ENCODE measurements around the gene IGF2BP3.
A peak's percentile ranks its signal among the peaks of the same experiment; 100 is the strongest.

IGF2BP3 gene

DNA sequence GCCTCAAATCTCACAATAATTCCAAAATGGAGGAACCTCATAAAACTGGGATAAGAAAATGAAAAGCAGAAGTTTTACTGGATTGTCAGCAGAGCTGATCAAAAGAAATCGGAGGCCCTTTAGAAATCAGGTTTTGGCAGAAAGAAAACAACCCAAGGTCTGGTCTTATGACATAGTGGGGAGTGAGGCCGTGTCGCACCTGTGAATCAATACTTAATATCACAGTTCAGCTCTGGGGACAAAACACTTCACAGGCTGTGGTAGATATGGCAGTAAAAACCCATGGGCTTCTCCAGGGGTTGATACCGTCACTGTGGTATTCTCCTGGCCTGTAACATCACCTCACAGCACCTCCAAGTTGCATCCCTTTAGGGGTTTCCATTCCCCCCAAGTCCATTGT, 177.7 kb downstream of the IGF2BP3 start:
- DNase-seq: no peak

DNA sequence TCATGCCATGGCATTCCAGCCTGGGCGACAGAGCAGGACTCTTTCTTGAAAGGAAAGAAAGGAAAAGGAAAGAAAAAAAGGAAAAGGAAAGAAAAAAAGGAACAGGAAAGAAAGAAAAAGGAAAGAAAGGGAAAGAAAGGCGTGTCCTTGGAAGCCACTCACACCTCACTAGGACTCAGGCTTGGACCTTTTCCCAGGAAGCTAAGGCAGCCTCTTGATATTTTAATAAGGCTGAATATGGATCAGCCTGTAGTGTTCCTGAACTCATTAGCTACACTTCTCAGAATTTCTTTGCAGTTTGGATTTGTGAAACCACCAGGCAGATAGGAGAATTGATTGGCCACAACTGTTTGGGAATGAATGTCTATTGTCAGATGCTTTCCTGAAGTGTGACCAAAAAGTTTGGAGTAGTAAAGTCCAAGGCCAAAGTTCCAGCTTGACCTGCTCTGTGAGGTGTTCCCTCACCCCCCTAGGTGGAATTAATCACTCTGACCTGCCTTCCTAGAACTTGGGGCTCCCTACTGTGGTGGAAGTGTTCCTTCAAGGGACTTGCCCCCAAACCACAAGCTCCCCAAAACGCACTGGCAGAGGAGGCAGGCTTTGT, 178.2 kb downstream of the IGF2BP3 start:
- no peak for DNase-seq

GRCh38 chr7:23290993-23291392, 179.3 kb downstream of the IGF2BP3 start:
- no peak for DNase-seq

- DNase-seq: no peak
These were observed 182.7 kb downstream of the IGF2BP3 start for GRCh38 chr7:23287612-23288011.

DNA sequence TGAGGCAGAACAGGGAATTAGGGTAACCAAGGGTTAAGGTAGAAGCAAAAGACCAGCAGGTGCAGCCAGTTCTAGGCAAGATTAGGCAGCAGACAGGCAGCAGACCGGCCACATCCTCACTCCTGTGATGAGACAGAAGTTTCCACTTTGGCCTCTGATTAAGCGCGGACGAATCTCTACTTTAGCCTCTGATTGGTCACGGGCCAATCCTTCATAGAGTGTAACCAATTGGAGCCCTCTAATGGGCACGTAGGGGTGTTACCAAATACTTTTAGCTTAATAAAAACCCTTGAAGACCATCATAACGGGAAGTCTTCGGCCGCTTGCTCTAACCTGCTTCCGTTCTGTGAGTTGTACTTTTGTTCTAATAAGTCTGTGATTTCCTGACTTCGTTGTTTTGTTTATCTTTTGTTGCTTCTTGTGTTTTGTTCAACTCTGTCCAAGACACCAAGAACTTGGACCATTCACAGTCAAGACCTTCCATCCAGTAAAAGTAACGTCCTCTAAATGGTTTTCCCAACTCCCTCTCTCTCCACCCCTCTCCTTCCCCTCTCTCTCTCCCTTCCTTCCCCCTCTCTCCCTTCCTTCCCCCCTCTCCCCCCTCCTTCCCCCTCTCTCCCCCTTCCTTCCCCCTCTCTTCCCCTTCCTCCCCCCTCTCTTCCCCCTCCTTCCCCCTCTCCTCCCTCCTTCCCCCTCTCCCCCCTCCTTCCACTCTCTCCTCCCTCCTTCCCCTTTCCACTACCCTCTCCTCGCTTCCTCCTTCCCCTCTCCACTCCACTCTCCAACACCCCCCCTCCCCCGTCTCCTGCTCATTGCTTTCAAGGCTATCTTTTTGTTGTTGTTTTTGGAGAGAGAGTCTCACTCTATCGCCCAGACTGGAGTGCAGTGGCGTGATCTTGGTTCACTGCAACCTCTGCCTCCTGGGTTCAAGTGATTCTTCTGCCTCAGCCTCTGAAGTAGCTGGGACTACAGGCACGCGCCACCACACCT, 184.3 kb downstream of the IGF2BP3 start:
- DNase-seq: no peak

DNA sequence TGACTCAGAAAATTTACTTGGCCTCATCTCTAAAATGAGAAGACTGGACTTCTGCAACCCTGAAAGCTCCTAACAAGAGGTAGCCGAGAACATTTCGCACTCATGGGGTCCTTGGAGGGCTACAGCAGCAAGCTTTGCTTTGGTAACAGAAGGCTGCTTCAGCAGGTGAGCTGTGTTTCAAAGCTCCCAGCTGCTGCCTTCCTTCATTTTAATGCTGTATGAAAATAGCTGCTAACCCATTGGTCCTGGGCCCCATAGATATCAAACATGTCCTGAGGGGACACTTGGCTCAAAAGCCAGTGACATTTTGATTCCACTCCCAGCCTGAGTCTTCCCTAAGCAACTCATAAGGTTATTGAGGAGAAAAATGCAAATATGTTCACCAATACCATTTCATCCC, 185.4 kb downstream of the IGF2BP3 start:
- no peak for DNase-seq

GRCh38 chr7:23283086-23283485, 187.2 kb downstream of the IGF2BP3 start:
- no peak for DNase-seq

DNA sequence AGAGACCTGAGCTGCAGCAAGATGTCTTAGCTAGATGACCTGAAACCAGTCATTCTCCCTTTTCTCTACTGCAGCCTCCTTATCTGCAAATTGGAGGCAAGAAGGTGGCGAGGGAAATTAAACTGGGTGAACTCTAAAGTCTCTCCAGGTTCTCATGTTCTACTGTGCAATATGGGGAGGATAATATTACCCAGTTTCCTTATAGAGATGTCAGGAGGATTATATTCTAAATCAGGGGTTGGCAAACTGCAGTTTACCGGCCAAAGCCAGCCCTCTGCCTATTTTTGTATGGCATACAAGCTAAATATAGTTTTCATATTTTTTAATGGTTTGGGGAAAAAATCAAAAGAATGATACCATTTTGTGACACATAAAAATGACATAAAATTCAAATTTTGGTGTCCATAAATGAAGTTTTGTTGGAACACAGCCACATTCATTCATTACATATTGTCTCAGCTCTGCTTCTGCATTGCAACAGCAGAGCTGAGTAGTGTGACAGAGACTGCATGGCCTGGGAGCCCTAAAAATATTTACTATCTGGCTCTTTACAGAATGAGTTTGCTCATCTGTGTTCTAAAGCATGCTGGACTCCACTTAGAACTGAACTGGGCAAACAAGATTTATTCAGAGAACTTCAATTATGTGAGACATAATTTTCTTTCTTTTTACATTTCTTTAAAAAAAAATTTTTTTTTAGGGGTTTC, 190.3 kb downstream of the IGF2BP3 start:
- DNase-seq: no peak

GRCh38 chr7:23277359-23277989, 192.8 kb downstream of the IGF2BP3 start:
- peak; percentile 77 to 85 for DNase-seq

GRCh38 chr7:23276947-23277346, 193.3 kb downstream of the IGF2BP3 start:
- DNase-seq: no peak

- no peak for DNase-seq
These were observed 193.9 kb downstream of the IGF2BP3 start for GRCh38 chr7:23276376-23276775.

DNA sequence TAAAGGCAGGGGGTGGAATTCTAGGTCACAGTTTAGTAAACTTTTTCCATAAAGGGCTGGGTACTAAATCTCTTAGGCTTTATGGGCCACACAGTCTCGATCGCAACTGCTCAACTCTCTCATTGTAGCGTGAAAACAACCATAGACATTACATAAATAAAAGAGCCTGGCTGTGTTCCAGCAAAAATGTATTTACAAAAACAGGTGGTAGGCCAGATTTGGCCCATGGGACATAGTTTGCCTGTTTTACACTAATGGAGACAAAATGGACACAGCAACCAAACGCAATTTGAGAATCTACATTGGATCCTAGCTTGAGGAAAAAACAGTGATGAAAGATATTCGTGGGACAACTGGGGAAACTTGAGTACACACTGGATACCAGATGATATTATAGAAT, 194.4 kb downstream of the IGF2BP3 start:
- no peak for DNase-seq

DNA sequence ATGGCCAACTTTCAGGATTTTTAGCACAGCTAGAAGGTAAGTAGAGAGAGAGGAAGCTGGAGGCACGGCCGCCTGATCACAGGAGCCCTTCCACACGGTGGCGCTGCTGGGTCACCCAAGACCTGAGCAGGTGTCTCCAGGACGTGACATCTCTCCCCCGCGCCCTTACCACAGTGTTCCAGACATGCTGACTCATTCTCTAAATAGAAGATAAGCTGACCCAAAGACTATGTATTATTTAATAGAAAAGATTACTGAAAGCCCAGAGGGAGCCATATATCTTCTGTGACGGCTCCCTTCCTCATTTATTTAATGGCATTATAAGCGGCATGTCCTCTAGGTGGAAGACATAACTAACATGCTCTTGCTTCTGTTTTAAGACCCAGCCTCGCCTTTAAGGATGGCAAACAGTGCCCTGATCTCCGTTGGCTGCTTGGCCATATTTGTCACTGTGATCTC, 197.1 kb downstream of the IGF2BP3 start:
- peak; percentile 76 to 88 for DNase-seq

- DNase-seq: no peak
These were observed 198.0 kb downstream of the IGF2BP3 start for GRCh38 chr7:23272275-23272674.

DNA sequence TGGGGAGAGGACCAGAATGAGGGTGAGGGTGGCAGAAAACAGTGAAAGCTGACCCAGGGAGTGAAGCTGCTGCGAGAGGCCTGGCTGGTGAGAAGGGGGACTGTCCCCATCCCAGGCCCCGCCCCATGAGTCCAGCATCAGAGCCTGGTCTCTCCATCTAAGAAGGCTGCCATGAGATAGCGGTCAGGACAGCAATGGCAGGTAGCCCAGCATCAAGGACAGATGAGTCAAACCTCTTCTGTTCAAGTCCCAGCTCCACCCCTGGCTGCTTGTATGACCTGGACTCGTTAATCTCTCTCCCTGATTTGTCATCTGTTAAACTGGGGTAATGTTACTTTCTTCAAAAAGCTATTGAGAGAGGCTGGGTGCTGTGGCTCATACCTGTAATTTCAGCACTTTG, 201.5 kb downstream of the IGF2BP3 start:
- DNase-seq: no peak

DNA sequence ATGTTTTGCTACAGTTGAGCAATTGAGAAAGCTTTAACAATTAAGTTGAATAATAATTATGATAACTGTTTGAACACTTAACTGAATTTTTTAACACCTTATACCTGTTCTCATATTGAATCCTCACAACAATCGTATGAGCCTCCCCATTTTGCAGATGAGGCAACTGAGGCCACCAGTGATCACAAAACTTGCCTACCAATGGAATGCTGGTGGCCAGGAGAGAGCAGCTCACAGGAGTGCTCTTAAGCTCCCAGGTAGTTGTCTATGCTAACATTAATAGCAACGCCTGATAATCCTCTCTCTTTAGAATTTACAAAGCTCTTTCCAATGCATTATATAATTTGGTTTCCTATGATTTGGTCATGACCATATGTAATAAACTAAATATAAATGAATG, 202.1 kb downstream of the IGF2BP3 start:
- no peak for DNase-seq

- no peak for DNase-seq
These were observed 202.9 kb downstream of the IGF2BP3 start for GRCh38 chr7:23267357-23267756.

- no peak for DNase-seq
These were observed 203.4 kb downstream of the IGF2BP3 start for GRCh38 chr7:23266918-23267317.

DNA sequence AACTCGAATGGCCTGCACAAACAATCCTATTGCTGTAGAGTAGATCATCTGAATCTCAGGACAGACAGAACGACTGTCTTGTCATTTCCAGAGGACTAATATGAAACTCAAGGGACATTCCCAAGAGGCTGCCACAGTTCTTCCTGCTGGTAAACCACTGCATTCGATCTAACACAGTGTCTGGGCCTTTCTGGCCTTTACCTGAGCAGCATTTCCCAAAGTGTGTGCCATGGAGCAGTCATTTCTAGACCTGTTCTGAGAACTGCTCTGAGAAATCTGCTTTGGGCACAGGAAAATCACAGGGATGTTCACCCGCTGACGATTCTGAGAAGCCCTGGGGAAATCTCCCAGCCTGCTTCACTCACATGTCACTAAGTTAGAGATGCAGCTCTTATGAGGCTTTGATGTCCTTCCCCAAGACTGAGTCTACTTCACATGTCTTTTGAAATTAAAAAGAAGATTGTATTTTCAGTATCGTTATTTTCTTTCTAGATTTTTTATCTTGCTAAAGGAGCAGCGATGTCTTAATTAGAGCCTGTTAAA, 205.3 kb downstream of the IGF2BP3 start:
- no peak for DNase-seq

DNA sequence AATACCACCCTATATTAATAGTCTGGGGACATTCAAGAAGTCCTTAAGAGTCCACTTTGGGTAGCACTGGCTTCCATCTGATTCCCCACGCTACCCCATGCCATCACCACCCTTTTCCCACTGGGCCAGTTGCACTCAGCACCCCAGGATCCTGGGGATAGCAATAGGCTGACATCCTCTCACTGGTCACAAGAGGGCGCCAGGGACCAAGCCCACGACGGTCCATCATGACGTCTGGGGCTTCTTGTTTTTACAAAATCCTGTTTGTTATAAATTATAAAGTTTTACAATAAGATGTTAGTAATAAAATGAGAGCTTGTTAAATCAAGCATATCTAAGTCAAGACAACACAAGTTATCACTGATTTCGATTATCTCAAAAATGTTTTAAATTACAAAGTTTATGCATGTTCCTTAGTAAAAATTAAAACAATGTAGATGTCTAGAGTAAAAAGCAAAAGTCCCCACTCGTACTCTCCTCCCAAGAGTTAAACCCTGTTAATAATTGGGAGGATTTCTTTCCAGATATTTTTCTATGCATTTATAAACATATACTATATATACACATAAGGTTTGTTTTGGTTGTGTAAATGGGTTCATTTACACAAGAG, 208.3 kb downstream of the IGF2BP3 start:
- peak; percentile 39 to 74 for DNase-seq

DNA sequence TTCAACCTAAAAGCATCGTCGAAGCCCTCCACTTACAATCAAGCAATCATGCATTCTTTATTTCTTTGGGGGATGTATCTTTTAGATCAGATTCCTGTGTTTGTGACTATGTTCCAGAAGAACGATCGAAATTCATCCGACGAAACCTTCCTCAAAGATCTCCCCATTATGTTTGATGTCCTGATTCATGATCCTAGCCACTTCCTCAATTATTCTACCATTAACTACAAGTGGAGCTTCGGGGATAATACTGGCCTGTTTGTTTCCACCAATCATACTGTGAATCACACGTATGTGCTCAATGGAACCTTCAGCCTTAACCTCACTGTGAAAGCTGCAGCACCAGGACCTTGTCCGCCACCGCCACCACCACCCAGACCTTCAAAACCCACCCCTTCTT, 209.9 kb downstream of the IGF2BP3 start:
- no peak for DNase-seq

Data from NCI-H446 (cell line).